Kidney (tissue), 14 donors: Measurements from ENCODE around the gene TPPP. TPM values are rescaled to one million over a fixed set of nuclear protein-coding genes. Genes with fewer than 3 reads are reported as not detected.

Experiments used
- DNase-seq, 5 donors: peaks; one replicate each; pipeline ENCODE4 v3.0.0-alpha.2; 2013 to 2020
- FAIRE-seq: peaks from 2 replicates; lab custom pipeline; 2012; peaks lifted over from hg19 to GRCh38; lab: Jason Lieb, UNC
- H3K27ac ChIP-seq, 2 donors: one replicate each; pipeline ENCODE4 v1.7.0; 2013; ENCODE audit warnings: low read depth in 2 of 2, low read length in 2 of 2, inconsistent platforms in 1 of 2
- H3K27me3 ChIP-seq: one replicate; pipeline ENCODE4 v1.7.1; 2013; ENCODE audit warnings: low read length, inconsistent platforms; ENCODE audit not compliant: control insufficient read depth, insufficient read depth
- H3K36me3 ChIP-seq, 3 donors: one replicate each; pipeline versions ENCODE4 v1.7.0 to v1.7.1; 2013; ENCODE audit warnings: low read length in 3 of 3, control low read depth in 1 of 3, inconsistent platforms in 1 of 3; ENCODE audit not compliant: insufficient read depth in 3 of 3, control insufficient read depth in 2 of 3
- H3K4me1 ChIP-seq, 3 donors: one replicate each; pipeline versions ENCODE4 v1.7.0 to v1.7.1; 2013; ENCODE audit warnings: low read length in 3 of 3, inconsistent platforms in 1 of 3, low read depth in 1 of 3; ENCODE audit not compliant: control insufficient read depth in 2 of 3, insufficient read depth in 2 of 3
- H3K4me3 ChIP-seq, 3 donors: one replicate each; pipeline versions ENCODE4 v1.7.0 to v1.8.1; 2013; ENCODE audit warnings: low read length in 3 of 3, control low read depth in 1 of 3, inconsistent platforms in 1 of 3
- H3K9ac ChIP-seq, 3 donors: one replicate each; pipeline versions ENCODE4 v1.7.0 to v1.7.1; 2013; ENCODE audit warnings: low read length in 3 of 3, control low read depth in 1 of 3, inconsistent platforms in 1 of 3
- H3K9me3 ChIP-seq, 3 donors: one replicate each; pipeline versions ENCODE4 v1.7.0 to v1.7.1; 2013; ENCODE audit warnings: low read length in 3 of 3, control low read depth in 1 of 3, inconsistent platforms in 1 of 3; ENCODE audit not compliant: control insufficient read depth in 2 of 3, insufficient read depth in 1 of 3
- intact Hi-C: fragments of 100-400 bp; cut with DNase I; formaldehyde crosslinking; loops from one replicate; pipeline ENCODE4 v1.11.1; 2022
- polyA plus RNA-seq: library from polyadenylated mRNA; stranded (reverse); fragments of 350-450 nt; fragmentation: Illumina TruSeq; extraction: RNeasy Lipid Tissue Mini Kit (QIAGEN cat#74804); gene quantifications from one replicate; pipeline ENCODE4 v1.2.3, GENCODE V29; 2014; ENCODE audit warnings: low read depth, low replicate concordance; ENCODE audit not compliant: insufficient read depth
- total RNA-seq: library from RNA; stranded (reverse); fragmentation: NEBNext Ultra II Directional; extraction: Animal tissue kit (Norgen Biotek cat#: 25700); gene quantifications from one replicate; pipeline ENCODE4 v1.2.1, GENCODE V29; 2021
- TF ChIP-seq, protein P1 (sequence below): IDR thresholded peaks from 3 replicates; pipeline ENCODE4 v1.5.1; 2012; ENCODE audit warnings: mild to moderate bottlenecking, moderate library complexity, borderline replicate concordance; ENCODE audit not compliant: insufficient read depth; ENCODE audit errors: extremely low read depth
- donor health status: control.
- donor health status: control.
- donor health status: control.
- donor health status: control.
- donor health status: control.
- donor health status: DM: yes; HTN: yes; CAD: no.
- donor health status: Normal renal cell carcinoma (clear cell type).

TPPP gene
- total and polyA plus RNA-seq, 2 donors from 2014 or later, result 5.8 to 6.9 TPM

DNA sequence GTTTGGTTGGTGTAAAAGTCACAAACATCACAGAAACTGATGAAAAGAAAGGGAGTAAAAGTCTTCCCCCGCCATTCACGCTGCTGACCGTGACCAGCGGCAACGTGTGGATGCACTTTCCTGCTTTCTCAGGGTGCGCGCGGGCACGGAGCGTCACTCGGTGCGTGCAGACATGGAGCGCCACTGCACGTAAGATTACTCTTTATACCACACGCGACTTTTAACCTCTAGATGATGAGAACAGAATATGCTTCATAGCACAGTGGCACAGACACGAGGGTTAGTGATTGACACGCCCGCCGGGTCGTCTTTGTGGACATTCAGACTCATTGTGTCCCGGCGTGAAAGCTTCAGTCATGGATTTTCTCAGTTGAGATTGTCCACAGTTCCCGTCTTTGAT lies 65.3 kb downstream of the TPPP start:
- Histone ChIP-seq H3K27ac (no peak overlapping the region), H3K9ac (no peak overlapping the region), H3K36me3 (no peaks in the 10 kb centered on the region), H3K9me3 (no peaks in the 10 kb centered on the region), H3K4me3 (no peak overlapping the region), H3K4me1 (no peaks in the 10 kb centered on the region), H3K27me3 (no peaks in the 10 kb centered on the region)
- FAIRE-seq (no peak), DNase-seq (peak in 1 of 5 donors; percentile 41)
- TF ChIP-seq, protein P1, sequence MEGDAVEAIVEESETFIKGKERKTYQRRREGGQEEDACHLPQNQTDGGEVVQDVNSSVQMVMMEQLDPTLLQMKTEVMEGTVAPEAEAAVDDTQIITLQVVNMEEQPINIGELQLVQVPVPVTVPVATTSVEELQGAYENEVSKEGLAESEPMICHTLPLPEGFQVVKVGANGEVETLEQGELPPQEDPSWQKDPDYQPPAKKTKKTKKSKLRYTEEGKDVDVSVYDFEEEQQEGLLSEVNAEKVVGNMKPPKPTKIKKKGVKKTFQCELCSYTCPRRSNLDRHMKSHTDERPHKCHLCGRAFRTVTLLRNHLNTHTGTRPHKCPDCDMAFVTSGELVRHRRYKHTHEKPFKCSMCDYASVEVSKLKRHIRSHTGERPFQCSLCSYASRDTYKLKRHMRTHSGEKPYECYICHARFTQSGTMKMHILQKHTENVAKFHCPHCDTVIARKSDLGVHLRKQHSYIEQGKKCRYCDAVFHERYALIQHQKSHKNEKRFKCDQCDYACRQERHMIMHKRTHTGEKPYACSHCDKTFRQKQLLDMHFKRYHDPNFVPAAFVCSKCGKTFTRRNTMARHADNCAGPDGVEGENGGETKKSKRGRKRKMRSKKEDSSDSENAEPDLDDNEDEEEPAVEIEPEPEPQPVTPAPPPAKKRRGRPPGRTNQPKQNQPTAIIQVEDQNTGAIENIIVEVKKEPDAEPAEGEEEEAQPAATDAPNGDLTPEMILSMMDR, result no peak
- intact Hi-C loops, result no loop called here

DNA sequence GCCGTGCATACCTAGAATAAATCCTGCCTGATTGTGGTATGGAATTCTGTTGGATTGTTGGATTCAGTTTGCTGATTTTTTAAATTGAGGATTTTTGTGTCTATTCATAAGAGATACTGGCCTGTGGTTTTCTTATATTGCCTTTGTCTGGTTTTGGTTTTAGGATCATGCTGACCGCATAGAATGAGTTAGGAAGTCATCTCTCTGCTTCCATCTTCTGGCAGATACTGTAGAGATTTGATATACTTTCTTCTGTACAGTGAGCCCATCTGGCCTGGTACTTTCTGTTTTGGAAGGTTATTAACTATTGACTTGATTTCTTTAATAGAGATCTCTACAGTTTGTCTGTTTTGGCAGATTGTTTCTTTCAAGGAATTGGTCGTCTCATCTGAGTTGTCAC lies 66.3 kb downstream of the TPPP start:
- DNase-seq (no peak), FAIRE-seq (no peak)
- Histone ChIP-seq H3K9ac (no peak overlapping the region), H3K9me3 (no peaks in the 10 kb centered on the region), H3K27me3 (no peaks in the 10 kb centered on the region), H3K27ac (no peak overlapping the region), H3K36me3 (no peaks in the 10 kb centered on the region), H3K4me3 (no peak overlapping the region), H3K4me1 (no peaks in the 10 kb centered on the region)
- TF ChIP-seq, protein P1, result no peak
- intact Hi-C loops, result no loop called here

DNA sequence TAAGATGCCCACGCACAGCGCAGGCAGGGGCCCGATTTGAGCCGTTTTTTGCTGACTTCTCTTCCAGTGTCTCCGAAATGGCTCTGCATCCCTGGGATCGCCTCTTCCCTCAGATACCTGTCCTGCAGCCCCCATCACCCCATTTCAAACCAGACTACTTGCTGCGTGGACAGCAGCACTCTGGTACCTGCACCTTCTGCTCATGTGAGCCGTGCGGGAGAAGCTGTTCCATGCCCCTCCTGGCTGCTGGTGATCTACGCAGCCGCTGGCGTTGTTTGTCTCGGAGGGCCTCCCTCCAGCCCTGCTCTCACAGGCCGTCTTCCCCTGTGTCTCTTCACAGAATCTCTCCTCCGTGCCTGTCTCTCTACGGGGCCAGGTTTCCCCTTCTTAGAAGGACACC lies 67.6 kb downstream of the TPPP start:
- H3K4me3 ChIP-seq, result no peak overlapping the region
- H3K36me3 ChIP-seq, result peaks cover 0 to 2% (median under 1%) of the 10 kb centered on the region in 3 donors
- no peaks in the 10 kb centered on the region for H3K4me1 ChIP-seq
- intact Hi-C loops, result no loop called here
- TF ChIP-seq, protein P1, result no peak
- DNase-seq, result peak in 1 of 5 donors; percentile 46
- no peak overlapping the region for H3K27ac ChIP-seq
- H3K9me3 ChIP-seq, result no peaks in the 10 kb centered on the region
- FAIRE-seq, result no peak
- no peak overlapping the region for H3K9ac ChIP-seq
- H3K27me3 ChIP-seq, result no peaks in the 10 kb centered on the region

DNA sequence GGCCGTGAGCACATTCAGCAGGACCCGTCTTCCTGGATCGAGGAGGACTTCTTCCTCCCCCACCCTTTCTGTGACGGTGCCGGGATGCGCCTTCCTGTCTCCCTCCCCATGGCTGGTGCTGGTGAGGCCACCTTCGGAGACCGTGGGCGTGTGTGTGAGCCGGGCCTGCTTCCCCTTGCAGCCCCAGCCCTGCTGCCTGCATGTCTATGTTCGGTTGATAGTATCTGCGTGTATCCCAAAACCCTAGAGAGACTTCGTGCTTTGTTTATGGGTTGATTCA lies 68.3 kb downstream of the TPPP start:
- peak in 1 of 5 donors; percentile 68 for DNase-seq
- Histone ChIP-seq H3K27me3 (no peaks in the 10 kb centered on the region), H3K27ac (no peak overlapping the region), H3K36me3 (peaks cover 0 to 9% (median 6%) of the 10 kb centered on the region in 3 donors), H3K9me3 (no peaks in the 10 kb centered on the region), H3K9ac (no peak overlapping the region), H3K4me1 (no peaks in the 10 kb centered on the region), H3K4me3 (no peak overlapping the region)
- no peak for FAIRE-seq
- intact Hi-C loops, result no loop called here
- TF ChIP-seq, protein P1, result no peak
